HG03196 (cell line): ENCODE data around the gene APOB.

ENCODE experiments used
- ATAC-seq: cut with Tn5 transposase; IDR thresholded peaks from one replicate; pipeline ENCODE4 v1.9.1; 2021; ENCODE audit not compliant: unreplicated experiment

APOB gene

GRCh38 chr2:21006423-21007128, 37.3 kb downstream of the APOB start:
- no peak for ATAC-seq

GRCh38 chr2:21005700-21006422, 38.0 kb downstream of the APOB start:
- ATAC-seq, result no peak

- ATAC-seq, result no peak
Observed at GRCh38 chr2:21005111-21005699, 38.7 kb downstream of the APOB start.

- ATAC-seq, result no peak
Observed at GRCh38 chr2:21004181-21004572, 39.7 kb downstream of the APOB start.

- no peak for ATAC-seq
Observed at GRCh38 chr2:21003572-21004180, 40.2 kb downstream of the APOB start.

- no peak for ATAC-seq
Observed at GRCh38 chr2:21002814-21003192, 41.1 kb downstream of the APOB start.

GRCh38 chr2:21001988-21002813, 41.7 kb downstream of the APOB start:
- ATAC-seq, result no peak

- no peak for ATAC-seq
Observed at GRCh38 chr2:21001225-21001946, 42.5 kb downstream of the APOB start.

GRCh38 chr2:20999906-21000645, 43.8 kb downstream of the APOB start:
- no peak for ATAC-seq

- ATAC-seq, result no peak
Observed at GRCh38 chr2:20998972-20999905, 44.6 kb downstream of the APOB start.

GRCh38 chr2:20997953-20998722, 45.7 kb downstream of the APOB start:
- no peak for ATAC-seq

- no peak for ATAC-seq
Observed at GRCh38 chr2:20994130-20994529, 49.7 kb downstream of the APOB start.

- no peak for ATAC-seq
Observed at GRCh38 chr2:20992201-20992711, 51.6 kb downstream of the APOB start.

- ATAC-seq, result no peak
Observed at GRCh38 chr2:20990442-20991430, 53.1 kb downstream of the APOB start.

- no peak for ATAC-seq
Observed at GRCh38 chr2:20989404-20989803, 54.5 kb downstream of the APOB start.

GRCh38 chr2:20988905-20989304, 55.0 kb downstream of the APOB start:
- no peak for ATAC-seq
